DMS114 treated with DMSO at 0.1 percent for 48 hours (cell line): ENCODE measurements around the gene CAPN9.
"Not testable (repeated sequence)": the region's sequence is repeated elsewhere in the genome, so short reads cannot be mapped to it uniquely, and the experiment has no call there.

Source experiments
- DNase-seq: peaks from one replicate; lab custom pipeline; 2025; ENCODE audit not compliant: unreplicated experiment; lab: John Stamatoyannopoulos, UW

CAPN9 gene

DNA sequence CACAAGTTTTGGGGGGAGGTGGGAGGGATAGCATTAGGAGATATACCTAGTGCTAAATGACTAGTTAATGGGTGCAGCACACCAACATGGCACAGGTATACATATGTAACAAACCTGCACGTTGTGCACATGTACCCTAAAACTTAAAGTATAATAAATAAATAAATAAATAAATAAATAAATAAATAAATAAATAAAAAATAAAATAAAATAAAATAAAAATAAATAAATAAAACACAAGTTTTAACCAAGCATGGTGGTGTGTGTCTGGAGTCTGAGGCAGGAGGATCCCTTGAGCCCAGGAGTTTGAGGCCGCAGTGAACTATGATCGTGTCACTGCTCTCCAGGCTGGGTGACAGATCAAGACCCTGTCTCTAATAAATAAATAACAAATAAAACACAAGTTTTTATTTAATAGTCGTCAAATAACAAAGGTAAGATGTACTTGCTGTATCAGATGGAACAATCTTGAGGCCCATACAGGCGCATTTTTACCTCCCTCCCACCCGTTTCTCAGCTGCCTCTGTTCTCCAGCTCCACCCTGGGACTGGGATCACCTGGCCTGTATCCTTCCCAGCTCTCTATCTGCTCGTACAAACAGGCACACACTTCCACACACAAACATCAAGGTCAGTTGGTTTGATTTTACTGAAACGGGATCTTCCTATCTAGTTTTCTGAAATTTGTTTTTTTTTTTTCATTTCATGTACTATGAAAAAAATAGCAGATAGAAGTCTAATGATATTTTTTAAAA lies 20.8 kb downstream of the CAPN9 start:
- not testable (repeated sequence) for DNase-seq

DNA sequence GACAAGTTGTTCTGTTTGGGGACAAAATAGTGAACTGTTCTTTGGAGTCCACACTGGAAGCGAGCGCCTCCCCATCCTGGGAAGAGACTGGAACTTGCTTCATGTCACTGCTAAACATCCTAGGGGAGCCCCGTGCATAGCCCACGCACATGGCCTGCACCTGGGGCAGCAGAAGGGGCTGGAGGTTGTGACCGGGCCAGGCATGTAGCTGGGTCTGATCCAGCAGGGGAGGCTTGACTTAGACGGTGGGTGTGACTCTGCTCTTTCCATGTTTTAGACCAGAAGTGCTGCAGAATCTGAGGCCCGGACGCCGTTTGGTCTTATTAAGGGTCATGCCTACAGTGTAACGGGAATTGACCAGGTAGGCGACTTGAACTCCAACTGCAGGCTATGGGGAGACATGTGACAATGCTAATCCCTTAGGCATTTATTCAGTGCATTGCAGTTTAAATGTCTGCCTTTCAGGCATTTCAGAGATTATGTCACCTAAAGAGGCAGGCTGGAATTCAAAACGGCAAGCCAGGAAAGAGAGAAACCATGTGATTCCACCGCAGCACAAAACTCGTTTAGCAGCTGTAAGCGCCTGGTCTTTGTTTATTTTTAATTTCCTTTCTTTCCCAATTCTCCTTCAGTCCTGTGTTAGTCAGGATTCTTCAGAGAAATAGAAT lies 21.8 kb downstream of the CAPN9 start:
- no peak for DNase-seq

DNA sequence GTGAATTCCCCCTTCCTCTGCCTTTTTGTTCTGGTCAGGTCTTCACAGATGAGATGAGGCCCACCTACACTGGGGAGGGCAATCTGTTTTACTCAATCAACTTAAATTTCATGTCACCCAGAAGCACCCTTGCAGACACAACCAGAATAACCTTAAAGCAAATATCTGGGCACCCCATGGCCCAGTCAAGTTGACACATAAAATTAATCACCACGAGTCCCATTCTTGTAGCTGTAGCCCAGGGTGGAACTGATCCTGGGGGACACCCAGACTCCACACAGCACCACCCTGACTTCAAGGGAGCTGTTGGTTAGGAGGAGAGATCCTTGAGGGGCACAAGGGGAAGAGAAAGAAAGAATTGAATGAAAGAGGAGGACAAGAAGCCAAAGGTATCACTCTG lies 23.1 kb downstream of the CAPN9 start:
- no peak for DNase-seq

- DNase-seq = no peak
These were observed 24.7 kb downstream of the CAPN9 start for GRCh38 chr1:230771773-230772354.

GRCh38 chr1:230772457-230773395 lies 25.5 kb downstream of the CAPN9 start:
- DNase-seq = peak; percentile 68

DNA sequence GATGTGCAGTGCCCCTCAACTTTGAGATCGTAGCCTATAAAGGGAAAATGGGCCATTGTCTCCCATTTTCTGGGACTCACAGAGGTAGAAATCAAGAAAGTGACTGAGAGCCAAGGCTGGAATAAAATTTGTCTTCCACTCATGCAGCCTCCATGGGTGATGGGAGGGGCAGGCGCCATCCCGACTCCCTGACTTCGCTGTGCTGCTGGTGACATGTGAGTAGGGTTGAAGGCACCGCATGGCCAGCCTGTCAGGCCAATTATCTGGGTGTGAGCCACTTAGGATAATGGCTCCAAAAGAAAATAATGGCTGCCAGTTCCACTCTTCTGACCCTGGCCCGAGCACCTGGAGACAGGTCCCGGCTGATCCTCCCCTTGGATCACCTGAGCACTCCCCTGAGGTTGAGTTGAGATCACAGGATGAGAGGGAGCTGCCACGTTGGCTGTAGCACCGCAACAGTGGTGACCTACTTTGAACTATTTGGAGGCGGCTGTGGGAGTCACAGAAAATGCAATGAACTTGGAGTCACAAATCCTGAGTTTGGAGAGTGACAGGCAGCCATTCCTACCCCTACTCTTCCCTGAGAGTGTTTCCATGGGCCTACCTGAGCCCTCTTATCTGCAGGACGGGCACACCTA lies 26.3 kb downstream of the CAPN9 start:
- no peak for DNase-seq

- DNase-seq = no peak
These were observed 31.9 kb downstream of the CAPN9 start for GRCh38 chr1:230778916-230779590.

- DNase-seq = no peak
These were observed 33.9 kb downstream of the CAPN9 start for GRCh38 chr1:230781131-230781530.

DNA sequence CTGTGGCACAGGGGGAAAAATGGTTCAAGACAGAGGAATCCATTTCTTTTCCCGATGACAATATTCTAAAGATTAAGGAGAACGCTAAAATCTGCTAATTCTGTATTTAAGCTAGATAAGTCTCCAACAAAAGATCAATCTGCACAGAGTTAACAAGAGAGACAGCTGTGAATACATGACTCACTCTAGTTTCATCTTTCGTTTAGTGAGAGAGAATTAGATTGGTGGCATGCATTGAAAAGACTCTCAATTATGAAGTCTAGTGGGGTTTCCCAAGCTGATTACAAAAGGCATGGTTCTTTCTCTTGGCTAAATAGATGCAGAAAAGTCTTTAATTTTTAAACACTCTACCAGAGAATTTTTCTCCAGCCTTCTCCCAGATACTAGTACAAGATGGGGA lies 34.4 kb downstream of the CAPN9 start:
- no peak for DNase-seq

DNA sequence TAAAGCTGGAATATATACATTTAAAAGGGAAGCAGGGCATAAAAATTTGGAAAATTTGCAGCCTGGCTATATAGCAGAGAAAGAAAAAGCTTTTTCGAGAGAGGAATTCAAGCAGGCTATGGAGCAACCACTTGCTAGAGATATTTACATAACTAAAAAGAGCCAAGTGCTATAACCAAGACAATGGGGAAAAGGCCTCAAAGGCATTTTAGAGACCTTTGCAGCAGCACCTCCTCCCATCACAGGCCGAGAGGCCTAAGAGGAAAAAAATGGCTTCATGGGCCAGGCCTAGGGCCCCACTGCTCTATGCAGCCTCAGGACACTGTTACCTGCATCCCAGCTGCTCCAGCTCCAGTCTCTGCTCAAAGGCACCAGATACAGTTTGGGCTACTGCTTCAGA lies 37.0 kb downstream of the CAPN9 start:
- DNase-seq = no peak

- no peak for DNase-seq
These were observed 38.6 kb downstream of the CAPN9 start for GRCh38 chr1:230785636-230786384.

GRCh38 chr1:230786385-230786753 lies 39.2 kb downstream of the CAPN9 start:
- no peak for DNase-seq

DNA sequence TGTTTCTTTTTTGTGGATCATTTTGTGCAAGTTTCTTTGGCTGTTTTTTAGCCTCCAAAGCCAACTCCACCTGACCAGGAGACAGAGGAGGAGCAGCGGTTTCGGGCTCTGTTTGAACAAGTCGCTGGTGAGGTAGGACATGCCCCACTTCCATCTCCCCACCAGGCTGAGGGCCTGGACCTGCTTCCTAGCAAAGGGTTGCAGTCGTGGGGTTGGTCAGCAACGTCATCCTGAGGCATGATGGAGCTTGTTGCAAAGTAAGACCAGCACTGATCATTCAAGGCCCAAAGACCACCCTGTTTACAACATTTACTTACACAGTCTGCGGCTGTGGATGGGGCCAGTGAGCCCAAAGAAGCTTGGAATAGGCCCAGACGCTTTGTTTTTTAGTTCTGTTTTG lies 40.3 kb downstream of the CAPN9 start:
- DNase-seq = no peak

GRCh38 chr1:230788561-230789275 lies 41.5 kb downstream of the CAPN9 start:
- DNase-seq = no peak

DNA sequence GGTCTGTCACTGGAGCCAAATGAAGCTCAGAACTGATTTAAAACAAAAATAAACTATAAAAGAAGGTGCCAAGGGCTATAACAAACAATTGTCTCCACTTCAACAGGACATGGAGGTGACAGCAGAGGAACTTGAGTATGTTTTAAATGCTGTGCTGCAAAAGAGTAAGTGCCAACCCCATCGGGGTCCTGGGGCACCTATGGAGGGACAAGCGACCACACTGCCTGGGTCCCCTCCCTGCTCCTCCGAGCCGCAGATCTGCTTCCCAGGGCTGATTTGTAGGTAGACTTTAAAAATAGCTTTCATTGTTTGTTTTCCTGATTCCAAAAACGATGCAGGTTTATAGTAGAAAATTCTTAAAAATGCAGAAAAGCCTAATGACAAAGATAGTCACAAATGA lies 42.8 kb downstream of the CAPN9 start:
- DNase-seq = no peak

- DNase-seq = no peak
These were observed 44.9 kb downstream of the CAPN9 start for GRCh38 chr1:230791986-230792564.

- DNase-seq = no peak
These were observed 45.7 kb downstream of the CAPN9 start for GRCh38 chr1:230792691-230793462.

DNA sequence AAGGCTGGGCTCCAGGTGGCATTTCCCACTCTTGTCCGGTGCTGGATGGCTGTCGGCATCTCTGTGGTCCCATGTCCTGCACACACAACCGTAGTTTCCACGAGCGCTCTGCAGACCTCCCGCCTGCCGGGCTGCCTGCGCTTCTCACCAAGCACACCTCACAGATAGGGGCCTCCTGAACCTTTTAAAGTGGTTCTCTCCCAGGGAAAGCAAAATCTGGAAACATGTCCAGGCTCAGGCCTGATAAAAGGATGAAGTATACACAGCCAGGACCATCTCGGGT lies 46.2 kb downstream of the CAPN9 start:
- no peak for DNase-seq
